ENCODE results near the gene DGKE.

Gene DGKE

DNA sequence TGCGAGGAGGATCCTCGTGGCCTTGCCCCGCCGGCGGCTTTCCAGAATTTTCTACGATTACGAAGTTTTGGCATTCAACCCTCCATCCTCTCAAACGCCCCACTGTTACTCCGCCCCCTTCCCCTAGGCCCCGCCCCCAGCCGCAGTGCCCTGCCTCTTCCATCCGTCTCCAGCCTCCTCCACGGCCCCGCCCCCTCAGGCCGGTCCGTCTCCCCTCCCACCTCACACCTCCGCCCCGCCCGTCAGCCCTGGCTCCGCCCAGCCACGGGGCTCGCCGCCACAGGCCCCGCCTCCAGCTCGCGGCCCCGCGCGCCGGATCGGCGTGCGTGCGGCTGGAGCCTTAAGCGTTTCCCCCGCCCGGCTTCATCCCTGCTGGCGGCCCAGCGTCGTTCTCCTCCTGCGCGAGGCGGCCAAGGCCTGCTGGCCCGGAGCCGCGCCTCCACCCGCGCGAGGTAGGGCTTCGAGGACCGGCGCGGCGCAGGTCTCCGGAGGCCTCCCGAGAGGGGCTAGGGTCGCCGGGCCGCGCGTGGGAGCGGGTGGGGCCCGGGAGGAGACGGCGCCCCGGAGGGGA is at the start of gene DGKE, which contains the start of gene C17orf67:
Gene DGKE, plus strand, starts transcription at position 343 of the 571 bp plus-strand sequence. CDS start 645 bp downstream, outside the sequence.
Gene C17orf67, minus strand, starts transcription at position 112 of the 571 bp plus-strand sequence. CDS start 18,110 bp downstream, outside the sequence.
- DNase-seq (ENCODE audit: low read depth) = peak; percentile 98

DNA sequence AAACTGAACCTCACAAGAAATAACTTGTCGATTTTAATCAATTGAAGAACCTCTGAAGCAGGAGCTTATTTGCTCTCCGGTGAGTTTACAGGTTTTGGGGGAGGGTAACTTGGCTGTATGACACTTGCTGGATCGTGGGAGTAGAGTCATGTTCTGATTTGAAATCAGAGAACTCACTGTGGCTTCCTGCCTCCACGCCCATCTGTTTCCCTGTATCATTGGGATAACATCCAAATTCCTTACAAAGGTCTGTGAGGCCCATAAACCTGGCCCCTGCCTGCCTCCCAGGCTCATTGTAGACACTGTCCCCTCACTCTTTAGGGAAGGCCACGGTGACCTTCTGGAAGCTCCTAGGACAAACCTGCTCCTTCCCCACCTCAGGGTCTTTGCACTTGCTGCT is 48.5 kb upstream of the DGKE start:
- DNase-seq (ENCODE audit: low read depth) = no peak

DNA sequence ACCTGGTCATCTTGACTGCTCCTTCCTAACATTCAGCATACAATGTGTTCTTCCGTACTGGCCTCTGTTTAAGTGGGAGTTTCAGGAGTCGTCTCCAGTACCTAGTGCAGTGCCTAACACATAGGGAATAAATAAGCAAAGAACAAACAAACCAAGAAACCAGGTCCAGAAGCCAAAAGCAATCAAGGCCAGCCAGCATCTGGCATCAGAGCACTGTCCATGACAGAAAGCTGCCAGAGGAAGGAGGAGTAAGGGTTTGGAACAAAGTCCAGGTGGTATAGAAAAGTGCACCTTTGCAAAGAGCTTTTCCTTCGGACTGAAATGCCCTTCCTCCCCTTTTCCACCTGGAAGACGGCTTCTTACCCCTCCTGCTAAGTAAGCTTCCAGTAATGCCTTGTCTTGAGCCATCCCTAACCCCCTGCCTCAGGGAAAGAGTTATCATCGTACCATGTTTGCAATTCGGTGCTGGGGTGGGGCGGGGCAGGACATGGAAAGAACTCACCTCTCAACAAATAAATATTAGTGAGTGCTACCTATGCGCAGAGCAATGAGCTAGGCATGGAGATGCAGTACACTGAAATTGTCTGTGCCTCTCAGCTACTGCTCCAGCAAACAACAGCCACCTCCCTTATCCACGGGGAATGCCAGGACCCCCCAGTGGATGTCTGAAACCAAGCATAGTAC is 47.8 kb upstream of the DGKE start:
- DNase-seq (ENCODE audit: low read depth) = no peak

GRCh38 chr17:56786989-56787482 is 46.9 kb upstream of the DGKE start:
- peak; percentile 3 for DNase-seq (ENCODE audit: low read depth)

GRCh38 chr17:56792267-56792666 is 41.7 kb upstream of the DGKE start:
- no peak for DNase-seq (ENCODE audit: low read depth)

- DNase-seq (ENCODE audit: low read depth) = no peak
Measured at GRCh38 chr17:56793531-56793930, 40.4 kb upstream of the DGKE start.

- DNase-seq (ENCODE audit: low read depth) = no peak
Measured at GRCh38 chr17:56793957-56794356, 40.0 kb upstream of the DGKE start.

- DNase-seq (ENCODE audit: low read depth) = no peak
Measured at GRCh38 chr17:56795221-56795865, 38.6 kb upstream of the DGKE start.

- DNase-seq (ENCODE audit: low read depth) = no peak
Measured at GRCh38 chr17:56796536-56796935, 37.4 kb upstream of the DGKE start.

DNA sequence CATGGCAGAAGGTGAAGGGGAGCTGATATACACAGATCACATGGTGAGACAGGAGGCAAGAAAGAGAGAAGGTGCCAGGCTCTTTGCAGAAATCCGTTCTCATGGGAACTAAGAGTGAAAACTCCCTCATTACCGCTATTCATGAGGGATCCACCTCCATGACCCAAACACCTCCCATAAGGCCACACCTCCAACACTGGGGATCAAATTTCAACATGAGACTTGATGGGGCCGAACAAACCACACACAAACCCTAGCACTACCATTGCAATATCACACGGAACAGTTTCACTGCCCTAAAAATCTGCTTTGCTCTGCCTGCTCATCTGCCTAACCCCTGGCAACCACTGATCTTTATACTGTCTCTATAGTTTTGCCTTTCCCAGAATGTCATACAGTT is 35.0 kb upstream of the DGKE start:
- no peak for DNase-seq (ENCODE audit: low read depth)

DNA sequence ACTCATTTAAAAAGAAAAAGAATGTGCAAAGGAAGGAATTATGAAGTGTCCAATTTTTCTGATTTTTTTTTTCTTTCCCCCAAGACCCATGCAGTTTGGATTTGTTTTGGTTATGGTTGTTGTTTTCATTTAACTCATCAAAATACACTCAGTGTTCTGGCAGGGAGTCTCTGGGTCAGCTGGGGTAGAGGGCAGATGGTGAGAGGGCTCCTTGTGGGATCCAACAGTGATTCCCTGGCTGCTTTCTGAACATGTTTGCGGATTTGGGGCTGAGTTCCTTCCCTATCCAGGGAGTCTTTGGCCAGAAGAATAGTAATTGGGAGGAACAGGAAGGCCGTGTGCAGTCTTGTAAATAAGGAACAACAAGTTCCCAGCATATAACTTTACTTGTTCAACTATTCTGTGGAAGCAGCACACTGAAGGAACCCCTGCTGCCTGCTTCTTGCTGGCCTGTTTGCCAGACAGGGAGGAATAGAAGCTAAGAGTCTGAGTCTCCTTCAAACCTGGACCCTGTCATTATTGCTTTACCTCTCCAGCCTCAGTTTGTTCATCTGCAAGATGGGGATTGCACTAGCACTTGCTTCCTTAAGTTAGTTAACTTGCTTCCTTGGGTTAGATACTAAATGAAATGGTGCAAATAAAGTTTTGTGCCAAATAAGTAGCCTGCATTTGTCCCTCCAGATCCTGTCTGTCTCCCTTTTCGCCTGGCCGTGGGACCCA is 32.3 kb upstream of the DGKE start:
- DNase-seq (ENCODE audit: low read depth) = no peak

- no peak for DNase-seq (ENCODE audit: low read depth)
Measured at GRCh38 chr17:56803071-56803470, 30.9 kb upstream of the DGKE start.

- no peak for DNase-seq (ENCODE audit: low read depth)
Measured at GRCh38 chr17:56804454-56804853, 29.5 kb upstream of the DGKE start.

DNA sequence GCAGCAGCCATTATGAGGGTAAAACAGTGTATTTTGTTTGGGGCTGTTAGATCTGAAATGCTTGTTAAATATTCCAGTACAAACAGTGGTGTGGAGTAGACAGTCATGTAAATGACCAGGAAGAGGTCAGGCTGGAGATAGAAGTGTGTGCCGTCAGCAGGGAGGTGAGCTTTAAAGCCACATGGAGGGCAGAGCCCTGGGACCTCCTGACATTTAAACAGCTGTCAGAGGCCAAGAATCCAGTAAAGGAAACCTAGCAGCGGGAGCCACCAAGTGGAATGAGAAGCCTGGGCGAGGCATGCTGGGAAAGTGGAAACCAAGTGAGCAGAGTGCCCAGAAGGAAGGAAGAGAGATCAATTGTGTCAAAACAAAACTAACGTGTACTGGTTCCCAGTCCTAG is 27.0 kb upstream of the DGKE start:
- no peak for DNase-seq (ENCODE audit: low read depth)

DNA sequence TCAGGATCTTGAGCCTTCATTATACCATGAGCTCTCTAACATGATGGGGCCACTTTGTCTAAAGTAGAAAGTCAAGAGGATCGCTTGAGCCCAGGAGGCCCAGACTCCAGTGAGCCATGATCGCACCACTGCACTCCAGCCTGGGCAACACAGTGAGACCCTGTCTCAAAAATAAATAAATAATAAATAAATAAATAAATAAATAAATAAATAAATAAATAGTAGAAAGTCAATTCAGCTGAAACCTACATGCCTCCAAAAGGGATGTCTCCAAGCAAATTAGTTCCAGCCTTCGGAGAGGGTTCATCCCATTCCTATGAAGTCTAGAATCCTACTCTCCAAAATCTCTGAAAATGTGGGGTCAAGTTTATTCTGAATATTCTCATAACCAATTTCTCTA is 26.2 kb upstream of the DGKE start:
- DNase-seq (ENCODE audit: low read depth) = no peak

DNA sequence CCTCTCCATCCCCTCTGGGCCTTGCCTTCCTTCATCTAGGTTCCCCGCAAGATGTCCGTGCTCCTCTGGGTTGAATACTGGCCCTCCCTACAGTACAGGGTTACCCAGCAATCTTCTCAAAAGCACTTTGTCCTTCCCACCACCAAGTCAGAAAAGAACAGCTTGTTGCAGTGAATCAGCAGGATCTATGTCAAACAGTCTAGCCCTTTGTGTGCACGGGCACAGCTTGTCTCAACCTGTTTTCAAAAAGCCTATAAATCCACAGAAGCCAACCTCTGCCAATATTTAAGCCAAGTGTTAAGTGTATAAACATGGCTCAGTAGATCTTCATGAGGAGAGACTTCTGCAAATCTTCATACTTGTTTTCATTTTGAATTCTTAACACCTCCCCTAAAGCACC is 25.4 kb upstream of the DGKE start:
- no peak for DNase-seq (ENCODE audit: low read depth)

DNA sequence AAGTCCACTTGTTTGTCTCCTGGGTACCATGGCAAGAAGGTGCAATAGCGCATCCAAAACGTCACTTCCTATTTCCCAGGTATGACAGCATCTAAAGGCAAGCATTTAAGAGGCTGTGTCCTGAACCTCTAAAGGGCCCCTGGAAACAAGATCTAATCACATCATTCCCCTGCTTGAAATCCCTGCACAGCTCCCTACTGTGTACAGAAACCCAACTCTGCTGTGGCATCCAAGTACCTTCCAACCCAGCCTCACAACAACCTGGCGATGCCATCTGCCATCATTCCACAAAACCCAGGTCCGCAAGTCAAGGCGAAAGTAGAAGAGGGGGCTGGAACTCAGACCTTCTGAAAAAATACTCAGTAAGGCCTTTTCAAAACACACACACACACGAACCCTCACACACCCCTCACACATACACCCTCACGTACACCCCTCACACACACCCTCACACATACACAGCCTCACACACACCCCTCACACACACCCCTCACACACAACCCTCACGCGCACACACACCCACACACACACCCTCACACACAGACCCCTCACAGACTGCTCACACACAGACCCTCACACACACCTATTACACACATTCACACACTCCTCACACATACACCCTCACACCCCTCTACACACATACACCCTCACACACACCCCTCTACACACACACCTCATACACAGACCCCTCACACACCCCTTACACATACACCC is 24.7 kb upstream of the DGKE start:
- DNase-seq (ENCODE audit: low read depth) = no peak

DNA sequence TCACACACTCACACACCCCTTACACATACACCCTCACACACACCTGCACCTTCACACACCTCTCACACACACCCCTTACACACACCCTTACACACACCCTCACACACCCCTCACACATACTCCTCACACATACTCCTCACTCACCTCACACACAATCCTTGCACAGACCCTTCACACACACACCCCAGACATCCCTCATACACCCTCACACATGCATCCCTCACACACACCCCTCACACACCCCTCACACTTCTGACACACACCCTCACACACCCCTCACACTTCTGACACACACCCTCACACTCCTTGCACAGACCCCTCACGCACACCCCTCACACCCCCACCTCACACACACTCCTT is 24.2 kb upstream of the DGKE start:
- no peak for DNase-seq (ENCODE audit: low read depth)

DNA sequence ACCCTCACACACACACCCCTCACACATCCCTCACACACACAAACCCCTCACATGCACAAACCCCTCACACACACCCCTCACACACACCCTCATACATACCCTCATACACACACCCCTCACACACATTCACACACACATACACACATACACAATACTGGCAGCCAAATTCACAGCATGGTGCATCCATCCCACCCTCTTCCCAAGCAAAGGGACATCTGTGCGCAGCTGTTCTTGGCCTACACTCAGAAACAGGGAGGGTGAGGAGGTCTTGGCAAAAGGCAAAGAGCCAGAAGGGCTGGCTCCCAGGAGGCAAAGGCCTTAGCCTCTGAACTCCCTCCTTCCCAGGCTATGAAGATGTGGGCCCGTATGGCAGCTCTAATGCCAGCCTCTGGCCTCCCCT is 23.6 kb upstream of the DGKE start:
- DNase-seq (ENCODE audit: low read depth) = no peak

- no peak for DNase-seq (ENCODE audit: low read depth)
Measured at GRCh38 chr17:56810891-56811775, 22.8 kb upstream of the DGKE start.

DNA sequence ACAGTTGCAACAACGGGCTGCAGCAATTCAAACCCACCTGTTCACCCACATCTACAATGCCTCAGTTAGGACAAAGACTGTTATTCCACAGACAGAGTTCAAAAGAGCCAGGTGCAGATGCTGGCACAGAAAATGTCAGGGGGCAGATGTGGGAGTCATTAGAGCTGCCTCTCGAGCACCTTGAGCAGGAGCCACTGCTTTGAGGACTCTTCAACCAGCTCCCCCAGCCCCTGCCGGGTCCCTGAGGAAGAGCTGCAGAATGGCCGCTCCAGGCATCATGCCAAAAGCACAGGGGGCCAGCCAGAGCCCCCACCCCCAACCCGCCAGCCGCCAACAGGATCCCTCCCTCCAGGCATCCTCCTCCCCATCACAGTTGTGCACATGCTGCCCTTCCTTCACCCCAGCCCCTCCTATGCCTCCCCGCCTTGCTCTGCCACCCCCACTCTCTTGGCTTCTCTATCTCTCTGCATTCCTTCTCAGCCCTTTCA is 21.0 kb upstream of the DGKE start:
- no peak for DNase-seq (ENCODE audit: low read depth)
